Panc1 (cell line): ENCODE measurements around the gene SGMS1. TPM values are rescaled to one million over a fixed set of nuclear protein-coding genes. Genes with fewer than 3 reads are reported as not detected.

Source experiments
- ATAC-seq: fragments of 200-7000 bp; cut with Tn5 transposase; 2 replicates; pipeline ENCODE4 v1.9.1; 2020; ENCODE audit warnings: mild to moderate bottlenecking, moderate library complexity
- BruUV-seq: library from RNA; stranded (reverse); fragments of 400-500 nt; replicated peaks from 2 replicates; lab custom pipeline; 2021; lab: Mats Ljungman, UMichigan
- CTCF ChIA-PET: fragments of 300-600 bp; sonication (Branson Sonifier 250); formaldehyde crosslinking; loops from one replicate; lab custom pipeline; 2022; ENCODE audit warnings: antibody characterized with exemption; lab: Charles Lee
- POLR2A ChIA-PET: fragments of 300-600 bp; sonication (Branson Sonifier 250); formaldehyde crosslinking; loops from one replicate; lab custom pipeline; 2022; ENCODE audit warnings: antibody characterized with exemption; lab: Charles Lee
- DNase-seq: peaks from one replicate; pipeline ENCODE4 v3.0.0-alpha.2; 2010; ENCODE audit warnings: low read depth, low spot score
- H3K27ac ChIP-seq: 2 replicates; pipeline ENCODE4 v1.5.1; 2011; ENCODE audit warnings: mild to moderate bottlenecking, low read length, inconsistent platforms
- H3K27me3 ChIP-seq: fragments of 200-500 bp; sonication (Bioruptor generic); 2 replicates; pipeline ENCODE4 v1.6.0; 2014; ENCODE audit warnings: low read length, inconsistent platforms; ENCODE audit not compliant: control insufficient read depth, insufficient read depth
- H3K36me3 ChIP-seq: fragments of 200-500 bp; sonication (Bioruptor generic); 2 replicates; pipeline ENCODE4 v1.5.1; 2014; ENCODE audit warnings: inconsistent platforms, mild to moderate bottlenecking, low read length, moderate library complexity; ENCODE audit not compliant: control insufficient read depth, insufficient read depth
- H3K4me1 ChIP-seq: 2 replicates; pipeline ENCODE4 v1.5.1; 2011; ENCODE audit warnings: inconsistent platforms, mild to moderate bottlenecking, low read length, moderate library complexity; ENCODE audit not compliant: control insufficient read depth, insufficient read depth
- H3K4me3 ChIP-seq, 2 experiments: 2 replicates each; pipeline ENCODE4 v1.5.1; 2011 to 2012; ENCODE audit warnings: low read depth in 2 of 2, low read length in 2 of 2, mild to moderate bottlenecking in 2 of 2, inconsistent platforms in 1 of 2, moderate library complexity in 1 of 2
- H3K9me3 ChIP-seq: fragments of 200-500 bp; sonication (Bioruptor generic); 2 replicates; pipeline ENCODE4 v1.5.1; 2014; ENCODE audit warnings: low read depth, mild to moderate bottlenecking, inconsistent platforms, low read length, moderate library complexity; ENCODE audit not compliant: control insufficient read depth, insufficient read depth
- POLR2AphosphoS5 ChIP-seq: IDR thresholded peaks from 2 replicates; pipeline ENCODE4 v1.6.1; 2012; ENCODE audit warnings: mild to moderate bottlenecking, low read depth, low read length, moderate library complexity
- SIN3A ChIP-seq: IDR thresholded peaks from 2 replicates; pipeline ENCODE4 v1.6.1; 2012; ENCODE audit warnings: low read depth, mild to moderate bottlenecking, low read length, moderate library complexity, borderline replicate concordance; ENCODE audit not compliant: insufficient read depth
- TCF7L2 ChIP-seq: IDR thresholded peaks from 2 replicates; pipeline ENCODE4 v1.6.1; 2011; ENCODE audit warnings: mild to moderate bottlenecking, low read depth, low read length, inconsistent platforms
- in situ Hi-C: cut with HindIII; loops from 2 replicates; pipeline ENCODE4 v1.10.0; 2016; ENCODE audit warnings: low sequenced_read_pairs, low pct_unique_long_range_greater_than_20kb
- intact Hi-C: fragments of 100-400 bp; cut with micrococcal nuclease; formaldehyde crosslinking; loops from one replicate; pipeline ENCODE4 v1.10.0; 2022; ENCODE audit not compliant: unreplicated experiment
- total RNA-seq: library from RNA; stranded (reverse); gene quantifications from one replicate; pipeline ENCODE4 v1.2.1, GENCODE V29; 2021; ENCODE audit not compliant: unreplicated experiment
- TF ChIP-seq, protein P1 (sequence below): fragments of 450-650 bp; IDR thresholded peaks from 2 replicates; pipeline ENCODE4 v1.5.1; 2017; ENCODE audit warnings: mild to moderate bottlenecking
- TF ChIP-seq, protein P2 (sequence below), 2 experiments: IDR thresholded peaks; 2 replicates each; pipeline ENCODE4 v1.6.1; 2011 to 2012; ENCODE audit warnings: low read depth in 2 of 2, control low read depth in 1 of 2, low read length in 1 of 2, mild to moderate bottlenecking in 1 of 2, moderate library complexity in 1 of 2; ENCODE audit not compliant: insufficient read depth in 1 of 2

Gene SGMS1
- total RNA-seq, 1 experiment from 2014 or later: 22.0 TPM

DNA sequence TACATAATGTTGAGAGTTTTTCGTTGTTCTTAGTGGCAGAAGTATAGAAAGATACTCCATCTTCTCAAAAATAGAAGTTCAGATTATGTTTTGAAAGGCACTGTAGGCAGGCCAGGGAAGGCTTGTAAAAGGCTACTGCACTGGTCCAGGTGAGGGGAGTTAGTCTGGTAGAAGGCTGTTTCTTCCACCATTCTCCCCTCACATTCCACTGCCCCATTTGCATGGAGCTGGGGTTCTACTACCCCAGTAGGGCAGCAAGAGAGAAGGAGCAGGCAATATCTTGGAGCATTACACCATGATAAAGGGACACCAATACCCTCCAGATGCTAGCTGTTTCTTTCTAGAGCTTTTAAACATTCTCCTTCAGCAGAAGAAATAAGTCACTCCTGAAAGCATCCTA is 16.5 kb upstream of the SGMS1 start:
- no peak for TF ChIP-seq TCF7L2
- TF ChIP-seq SIN3A: no peak
- TF ChIP-seq, protein P1, sequence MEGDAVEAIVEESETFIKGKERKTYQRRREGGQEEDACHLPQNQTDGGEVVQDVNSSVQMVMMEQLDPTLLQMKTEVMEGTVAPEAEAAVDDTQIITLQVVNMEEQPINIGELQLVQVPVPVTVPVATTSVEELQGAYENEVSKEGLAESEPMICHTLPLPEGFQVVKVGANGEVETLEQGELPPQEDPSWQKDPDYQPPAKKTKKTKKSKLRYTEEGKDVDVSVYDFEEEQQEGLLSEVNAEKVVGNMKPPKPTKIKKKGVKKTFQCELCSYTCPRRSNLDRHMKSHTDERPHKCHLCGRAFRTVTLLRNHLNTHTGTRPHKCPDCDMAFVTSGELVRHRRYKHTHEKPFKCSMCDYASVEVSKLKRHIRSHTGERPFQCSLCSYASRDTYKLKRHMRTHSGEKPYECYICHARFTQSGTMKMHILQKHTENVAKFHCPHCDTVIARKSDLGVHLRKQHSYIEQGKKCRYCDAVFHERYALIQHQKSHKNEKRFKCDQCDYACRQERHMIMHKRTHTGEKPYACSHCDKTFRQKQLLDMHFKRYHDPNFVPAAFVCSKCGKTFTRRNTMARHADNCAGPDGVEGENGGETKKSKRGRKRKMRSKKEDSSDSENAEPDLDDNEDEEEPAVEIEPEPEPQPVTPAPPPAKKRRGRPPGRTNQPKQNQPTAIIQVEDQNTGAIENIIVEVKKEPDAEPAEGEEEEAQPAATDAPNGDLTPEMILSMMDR: no peak
- no peak for TF ChIP-seq POLR2AphosphoS5
- TF ChIP-seq, protein P2, sequence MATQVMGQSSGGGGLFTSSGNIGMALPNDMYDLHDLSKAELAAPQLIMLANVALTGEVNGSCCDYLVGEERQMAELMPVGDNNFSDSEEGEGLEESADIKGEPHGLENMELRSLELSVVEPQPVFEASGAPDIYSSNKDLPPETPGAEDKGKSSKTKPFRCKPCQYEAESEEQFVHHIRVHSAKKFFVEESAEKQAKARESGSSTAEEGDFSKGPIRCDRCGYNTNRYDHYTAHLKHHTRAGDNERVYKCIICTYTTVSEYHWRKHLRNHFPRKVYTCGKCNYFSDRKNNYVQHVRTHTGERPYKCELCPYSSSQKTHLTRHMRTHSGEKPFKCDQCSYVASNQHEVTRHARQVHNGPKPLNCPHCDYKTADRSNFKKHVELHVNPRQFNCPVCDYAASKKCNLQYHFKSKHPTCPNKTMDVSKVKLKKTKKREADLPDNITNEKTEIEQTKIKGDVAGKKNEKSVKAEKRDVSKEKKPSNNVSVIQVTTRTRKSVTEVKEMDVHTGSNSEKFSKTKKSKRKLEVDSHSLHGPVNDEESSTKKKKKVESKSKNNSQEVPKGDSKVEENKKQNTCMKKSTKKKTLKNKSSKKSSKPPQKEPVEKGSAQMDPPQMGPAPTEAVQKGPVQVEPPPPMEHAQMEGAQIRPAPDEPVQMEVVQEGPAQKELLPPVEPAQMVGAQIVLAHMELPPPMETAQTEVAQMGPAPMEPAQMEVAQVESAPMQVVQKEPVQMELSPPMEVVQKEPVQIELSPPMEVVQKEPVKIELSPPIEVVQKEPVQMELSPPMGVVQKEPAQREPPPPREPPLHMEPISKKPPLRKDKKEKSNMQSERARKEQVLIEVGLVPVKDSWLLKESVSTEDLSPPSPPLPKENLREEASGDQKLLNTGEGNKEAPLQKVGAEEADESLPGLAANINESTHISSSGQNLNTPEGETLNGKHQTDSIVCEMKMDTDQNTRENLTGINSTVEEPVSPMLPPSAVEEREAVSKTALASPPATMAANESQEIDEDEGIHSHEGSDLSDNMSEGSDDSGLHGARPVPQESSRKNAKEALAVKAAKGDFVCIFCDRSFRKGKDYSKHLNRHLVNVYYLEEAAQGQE (IDR thresholded peaks at IDR 0.05; ENCODE audit: insufficient read depth in 1 of 2, low read depth in 2 of 2, low read length in 1 of 2): no peak
- no peak for ATAC-seq
- Histone ChIP-seq H3K27me3 (peaks cover 2% of the 10 kb centered on the region; the same call in 1 of the 2 replicates), H3K4me3 (no peak overlapping the region), H3K36me3 (no peaks in the 10 kb centered on the region), H3K4me1 (0 out of 2 replicates have a peak, but pooled peaks cover 3% of the 10 kb centered on the region), H3K27ac (no peak overlapping the region), H3K9me3 (no peaks in the 10 kb centered on the region)
- in situ Hi-C loops (no loop called here), intact Hi-C loops (no loop called here)
- BruUV-seq: no TSS peak
- no peak for DNase-seq
- ChIA-PET POLR2A (no interaction called here), CTCF (no interaction called here)

DNA sequence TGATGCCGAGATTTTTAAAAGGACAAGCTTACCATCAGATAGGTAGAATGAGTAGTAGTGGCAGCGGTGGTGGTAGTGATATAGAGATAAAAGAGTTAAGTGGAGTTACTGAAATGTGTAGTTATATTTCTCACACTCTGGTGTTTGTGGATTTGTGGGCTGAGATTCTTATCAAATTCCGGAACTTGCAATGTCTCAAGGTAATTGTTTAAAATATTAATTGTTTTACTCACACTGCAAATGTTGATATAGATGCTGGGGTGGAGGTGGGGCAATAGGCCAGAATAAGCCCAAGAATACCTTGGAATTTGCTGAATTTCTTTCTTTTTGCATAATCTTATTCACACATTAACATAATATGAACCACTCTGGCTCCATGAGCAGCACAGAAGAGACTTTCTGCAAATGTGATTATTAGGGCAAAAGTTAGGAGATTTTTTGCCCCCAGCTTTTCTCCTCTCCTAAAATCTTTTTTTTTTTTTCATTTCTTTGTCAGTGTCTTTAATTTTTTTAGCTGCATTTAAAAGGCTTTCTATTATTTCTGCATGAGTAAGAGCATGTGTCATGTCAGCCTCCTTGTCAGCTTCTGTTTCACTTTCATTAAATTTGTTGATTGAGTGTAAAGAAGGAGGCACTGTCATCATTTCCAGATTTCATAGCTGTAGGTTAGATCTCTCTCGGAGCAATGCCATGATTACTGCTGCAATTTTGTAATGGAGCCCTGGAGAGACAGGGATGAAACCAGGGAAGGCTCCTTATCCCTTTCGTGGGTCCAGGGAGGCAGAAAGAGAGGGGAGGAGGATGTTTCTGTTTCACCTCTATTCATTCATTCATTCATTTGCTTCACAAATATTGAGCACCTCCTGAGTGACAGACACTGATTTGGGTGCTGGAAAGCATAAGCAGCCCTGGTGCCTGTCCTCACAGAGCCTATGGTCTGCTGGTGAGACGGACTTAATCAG is 13.1 kb upstream of the SGMS1 start:
- H3K4me3 ChIP-seq: no peak overlapping the region
- TF ChIP-seq POLR2AphosphoS5 (no peak), SIN3A (no peak), TCF7L2 (no peak)
- TF ChIP-seq, protein P1: no peak
- TF ChIP-seq, protein P2 (IDR thresholded peaks at IDR 0.05; ENCODE audit: insufficient read depth in 1 of 2, low read depth in 2 of 2, low read length in 1 of 2): no peak
- DNase-seq (no peak), ATAC-seq (no peak)
- H3K27me3 ChIP-seq: peaks cover 2% of the 10 kb centered on the region; the same call in 1 of the 2 replicates
- no peaks in the 10 kb centered on the region for H3K36me3 ChIP-seq
- in situ Hi-C loops (no loop called here), intact Hi-C loops (no loop called here)
- POLR2A ChIA-PET: no interaction called here
- CTCF ChIA-PET: interaction anchor here (0.6 kb wide), 1 partner anchor 96 kb away, joined by 5 read pairs; no protein-coding TSS in a partner anchor
- H3K9me3 ChIP-seq: no peaks in the 10 kb centered on the region
- no peak overlapping the region for H3K27ac ChIP-seq
- H3K4me1 ChIP-seq: 0 out of 2 replicates have a peak, but pooled peaks cover 3% of the 10 kb centered on the region
- no TSS peak for BruUV-seq
